HEK293 (cell line): ENCODE data around the gene TRAPPC12.

Experiments
- BCL11A ChIP-seq: fragments of 450-650 bp; formaldehyde crosslinking; IDR thresholded peaks from 2 replicates; pipeline ENCODE4 v1.5.1; 2016; ENCODE audit warnings: low read depth, missing biosample characterization, missing genetic modification characterization
- GLI4 ChIP-seq: fragments of 450-650 bp; formaldehyde crosslinking; IDR thresholded peaks from 2 replicates; pipeline ENCODE4 v1.5.1; 2016; ENCODE audit warnings: missing biosample characterization, missing genetic modification characterization
- KLF7 ChIP-seq: fragments of 450-650 bp; formaldehyde crosslinking; IDR thresholded peaks from 2 replicates; pipeline ENCODE4 v1.5.1; 2016; ENCODE audit warnings: missing biosample characterization, missing genetic modification characterization, borderline replicate concordance
- KLF8 ChIP-seq: fragments of 450-650 bp; formaldehyde crosslinking; IDR thresholded peaks from 2 replicates; pipeline ENCODE4 v1.5.1; 2016; ENCODE audit warnings: missing biosample characterization, missing genetic modification characterization
- PATZ1 ChIP-seq: fragments of 450-650 bp; formaldehyde crosslinking; IDR thresholded peaks from 2 replicates; pipeline ENCODE4 v1.5.1; 2016; ENCODE audit warnings: missing biosample characterization, missing genetic modification characterization
- SP2 ChIP-seq: fragments of 450-650 bp; formaldehyde crosslinking; IDR thresholded peaks from 2 replicates; pipeline ENCODE4 v1.5.1; 2016; ENCODE audit warnings: missing biosample characterization, missing genetic modification characterization
- SP3 ChIP-seq: fragments of 450-650 bp; formaldehyde crosslinking; IDR thresholded peaks from 2 replicates; pipeline ENCODE4 v1.5.1; 2016; ENCODE audit warnings: missing biosample characterization, missing genetic modification characterization
- SP7 ChIP-seq: fragments of 450-650 bp; formaldehyde crosslinking; IDR thresholded peaks from 2 replicates; pipeline ENCODE4 v1.5.1; 2016; ENCODE audit warnings: missing biosample characterization, missing genetic modification characterization
- TRIM28 ChIP-seq: IDR thresholded peaks from 2 replicates; pipeline ENCODE4 v1.6.1; 2011; ENCODE audit warnings: low read length, control low read depth, borderline replicate concordance
- WT1 ChIP-seq: fragments of 450-650 bp; formaldehyde crosslinking; IDR thresholded peaks from 2 replicates; pipeline ENCODE4 v1.5.1; 2016; ENCODE audit warnings: missing biosample characterization, missing genetic modification characterization
- YY1 ChIP-seq: fragments of 450-650 bp; formaldehyde crosslinking; IDR thresholded peaks from 2 replicates; pipeline ENCODE4 v1.5.1; 2018; ENCODE audit warnings: missing biosample characterization, missing genetic modification characterization
- ZBTB10 ChIP-seq: fragments of 450-650 bp; formaldehyde crosslinking; IDR thresholded peaks from 2 replicates; pipeline ENCODE4 v1.5.1; 2016; ENCODE audit warnings: missing biosample characterization, missing genetic modification characterization
- ZBTB17 ChIP-seq: fragments of 450-650 bp; formaldehyde crosslinking; IDR thresholded peaks from 2 replicates; pipeline ENCODE4 v1.5.1; 2016; ENCODE audit warnings: missing biosample characterization, missing genetic modification characterization
- ZBTB20 ChIP-seq: fragments of 450-650 bp; formaldehyde crosslinking; IDR thresholded peaks from 2 replicates; pipeline ENCODE4 v1.5.1; 2016; ENCODE audit warnings: missing biosample characterization, missing genetic modification characterization
- ZFP3 ChIP-seq: fragments of 450-650 bp; formaldehyde crosslinking; IDR thresholded peaks from 2 replicates; pipeline ENCODE4 v1.5.1; 2016; ENCODE audit warnings: low read depth, missing biosample characterization, missing genetic modification characterization
- ZNF138 ChIP-seq: fragments of 450-650 bp; formaldehyde crosslinking; IDR thresholded peaks from 2 replicates; pipeline ENCODE4 v1.5.1; 2016; ENCODE audit warnings: missing biosample characterization, missing genetic modification characterization, borderline replicate concordance
- ZNF157 ChIP-seq: fragments of 450-650 bp; formaldehyde crosslinking; IDR thresholded peaks from 2 replicates; pipeline ENCODE4 v1.5.1; 2016; ENCODE audit warnings: missing biosample characterization, missing genetic modification characterization
- ZNF2 ChIP-seq: fragments of 450-650 bp; formaldehyde crosslinking; IDR thresholded peaks from 2 replicates; pipeline ENCODE4 v1.5.1; 2016; ENCODE audit warnings: missing biosample characterization, missing genetic modification characterization
- ZNF311 ChIP-seq: fragments of 450-650 bp; formaldehyde crosslinking; IDR thresholded peaks from 2 replicates; pipeline ENCODE4 v1.5.1; 2017; ENCODE audit warnings: missing biosample characterization, missing genetic modification characterization, borderline replicate concordance
- ZNF335 ChIP-seq: fragments of 450-650 bp; formaldehyde crosslinking; conservative IDR thresholded peaks from 2 replicates; pipeline ENCODE4 v1.5.1; 2016; ENCODE audit warnings: missing biosample characterization, missing genetic modification characterization
- ZNF518A ChIP-seq: fragments of 450-650 bp; formaldehyde crosslinking; conservative IDR thresholded peaks from 2 replicates; pipeline ENCODE4 v1.5.1; 2016; ENCODE audit warnings: low read depth, missing biosample characterization, missing genetic modification characterization
- ZNF624 ChIP-seq: fragments of 450-650 bp; formaldehyde crosslinking; IDR thresholded peaks from 2 replicates; pipeline ENCODE4 v1.5.1; 2017; ENCODE audit warnings: missing biosample characterization, missing genetic modification characterization
- ZNF629 ChIP-seq: fragments of 450-650 bp; formaldehyde crosslinking; IDR thresholded peaks from 2 replicates; pipeline ENCODE4 v1.5.1; 2017; ENCODE audit warnings: missing biosample characterization, missing genetic modification characterization
- ZNF645 ChIP-seq: fragments of 450-650 bp; formaldehyde crosslinking; IDR thresholded peaks from 2 replicates; pipeline ENCODE4; 2016; ENCODE audit warnings: missing biosample characterization, missing genetic modification characterization
- ZNF654 ChIP-seq: fragments of 450-650 bp; formaldehyde crosslinking; IDR thresholded peaks from 2 replicates; pipeline ENCODE4 v1.5.1; 2016; ENCODE audit warnings: low read depth, missing biosample characterization, missing genetic modification characterization
- ZNF76 ChIP-seq: fragments of 450-650 bp; formaldehyde crosslinking; IDR thresholded peaks from 2 replicates; pipeline ENCODE4; 2016; ENCODE audit warnings: low read depth, missing biosample characterization, missing genetic modification characterization, borderline replicate concordance
- ZSCAN5A ChIP-seq: fragments of 450-650 bp; formaldehyde crosslinking; IDR thresholded peaks from 2 replicates; pipeline ENCODE4 v1.5.1; 2016; ENCODE audit warnings: missing biosample characterization, missing genetic modification characterization
- ZXDB ChIP-seq: fragments of 450-650 bp; formaldehyde crosslinking; IDR thresholded peaks from 2 replicates; pipeline ENCODE4 v1.5.1; 2016; ENCODE audit warnings: missing biosample characterization, missing genetic modification characterization

TRAPPC12 gene

GRCh38 chr2:3377612-3378432, 1.7 kb upstream of the TRAPPC12 start, which contains the start of gene EIPR1 (continued):
- TF ChIP-seq KLF8 (no peak; the same call in 1 of the 2 replicates), KLF7 (tag by site-specific recombination) (no peak), ZNF518A (tag by site-specific recombination) (peak; percentile 69), ZNF629 (tag by site-specific recombination) (peak; percentile 69), ZNF2 (tag by site-specific recombination) (peak; percentile 79; the same call in 1 of the 2 replicates), ZNF138 (tag by site-specific recombination) (no peak), ZNF624 (tag by site-specific recombination) (no peak), ZBTB17 (tag by site-specific recombination) (peak; percentile 70; the same call in 1 of the 2 replicates), ZBTB10 (tag by site-specific recombination) (no peak), ZNF645 (tag by site-specific recombination) (no peak), SP3 (peak; percentile 63; the same call in 1 of the 2 replicates), SP2 (tag by site-specific recombination) (peak; percentile 88), ZNF335 (tag by site-specific recombination) (peak; percentile 76), ZFP3 (tag by site-specific recombination) (no peak), BCL11A (tag by site-specific recombination) (no peak), PATZ1 (0 out of 2 replicates have a peak, but pooled peaks have one; percentile 27), YY1 (tag by site-specific recombination) (peak; percentile 31; the same call in 1 of the 2 replicates), ZNF654 (tag by site-specific recombination) (no peak), ZSCAN5A (tag by site-specific recombination) (no peak), GLI4 (tag by site-specific recombination) (no peak), TRIM28 (peak; percentile 61; the same call in 1 of the 2 replicates), SP7 (tag by site-specific recombination) (peak; percentile 24), ZNF311 (no peak), ZXDB (tag by site-specific recombination) (peak; percentile 92), ZNF76 (tag by site-specific recombination) (peak; percentile 76), WT1 (no peak), ZNF157 (tag by site-specific recombination) (no peak), ZBTB20 (tag by site-specific recombination) (peak; percentile 16; the same call in 1 of the 2 replicates)
